ENCODE measurements around the gene VSIR.

DNA sequence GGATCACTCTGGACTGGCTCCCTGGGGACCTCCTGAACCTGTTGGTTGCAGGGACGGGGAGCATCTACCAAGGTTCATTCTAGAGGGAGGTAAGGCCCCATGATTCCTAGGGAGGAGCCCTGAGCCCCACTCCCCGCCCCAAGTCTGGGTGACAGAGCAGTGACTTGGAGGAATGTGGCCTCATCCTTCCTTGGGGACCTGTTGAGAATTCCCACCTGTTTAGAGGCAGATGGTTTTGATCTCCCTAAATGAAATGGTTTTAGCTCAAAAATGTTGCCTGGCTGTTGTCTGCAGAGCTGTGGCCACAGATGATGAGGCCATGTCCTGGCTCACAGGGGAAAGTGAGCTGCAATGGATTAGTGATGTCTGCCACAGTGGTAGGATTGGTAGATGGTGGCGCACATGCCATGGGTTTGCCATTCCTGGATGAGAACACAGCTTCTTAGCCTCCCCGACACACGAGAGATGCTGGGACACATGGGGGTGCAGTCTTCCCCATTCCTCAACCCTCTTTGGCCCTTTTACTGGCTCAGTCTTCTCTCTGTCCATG is 66.0 kb downstream of the VSIR start:
- TF ChIP-seq, protein P1, sequence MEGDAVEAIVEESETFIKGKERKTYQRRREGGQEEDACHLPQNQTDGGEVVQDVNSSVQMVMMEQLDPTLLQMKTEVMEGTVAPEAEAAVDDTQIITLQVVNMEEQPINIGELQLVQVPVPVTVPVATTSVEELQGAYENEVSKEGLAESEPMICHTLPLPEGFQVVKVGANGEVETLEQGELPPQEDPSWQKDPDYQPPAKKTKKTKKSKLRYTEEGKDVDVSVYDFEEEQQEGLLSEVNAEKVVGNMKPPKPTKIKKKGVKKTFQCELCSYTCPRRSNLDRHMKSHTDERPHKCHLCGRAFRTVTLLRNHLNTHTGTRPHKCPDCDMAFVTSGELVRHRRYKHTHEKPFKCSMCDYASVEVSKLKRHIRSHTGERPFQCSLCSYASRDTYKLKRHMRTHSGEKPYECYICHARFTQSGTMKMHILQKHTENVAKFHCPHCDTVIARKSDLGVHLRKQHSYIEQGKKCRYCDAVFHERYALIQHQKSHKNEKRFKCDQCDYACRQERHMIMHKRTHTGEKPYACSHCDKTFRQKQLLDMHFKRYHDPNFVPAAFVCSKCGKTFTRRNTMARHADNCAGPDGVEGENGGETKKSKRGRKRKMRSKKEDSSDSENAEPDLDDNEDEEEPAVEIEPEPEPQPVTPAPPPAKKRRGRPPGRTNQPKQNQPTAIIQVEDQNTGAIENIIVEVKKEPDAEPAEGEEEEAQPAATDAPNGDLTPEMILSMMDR (IDR thresholded peaks at IDR 0.05) = no peak
- no peak for TF ChIP-seq POLR2A (IDR thresholded peaks at IDR 0.05)
